ENCODE results near the gene TOP1.

The TOP1 gene

DNA sequence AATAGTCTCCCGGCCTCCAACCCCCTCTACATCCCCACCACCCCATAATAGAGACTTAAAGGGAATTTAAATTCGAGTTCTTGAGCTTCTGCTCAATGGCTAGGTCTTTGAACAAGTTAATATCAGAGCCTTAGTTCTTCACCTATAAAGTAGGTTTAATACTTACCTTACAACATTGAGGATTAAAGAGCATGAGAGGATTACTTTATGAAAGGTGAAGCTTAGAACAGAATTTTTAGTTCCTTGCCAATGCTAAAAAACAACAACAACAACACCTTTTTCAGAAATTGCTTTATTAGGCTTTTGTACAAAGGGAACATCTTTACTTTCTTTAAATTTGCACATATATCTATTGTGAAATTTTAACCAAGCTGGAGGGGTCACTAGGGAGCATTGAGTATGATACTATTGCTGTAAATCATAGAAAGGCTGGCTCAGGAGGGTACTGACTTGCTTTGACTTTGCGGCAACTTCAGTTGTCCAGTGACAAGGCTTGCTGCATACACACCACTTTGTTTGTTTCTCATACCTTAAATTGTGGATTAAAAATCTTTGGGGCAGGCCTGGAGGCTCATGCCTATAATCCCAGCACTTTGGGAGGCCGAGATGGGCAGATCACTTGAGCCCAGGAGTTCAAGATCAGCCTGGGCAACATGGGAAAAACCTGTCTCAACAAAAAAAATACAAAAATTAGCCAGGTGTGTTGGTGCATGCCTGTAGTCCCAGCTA is 9.7 kb downstream of the TOP1 start:
- no peak for DNase-seq

DNA sequence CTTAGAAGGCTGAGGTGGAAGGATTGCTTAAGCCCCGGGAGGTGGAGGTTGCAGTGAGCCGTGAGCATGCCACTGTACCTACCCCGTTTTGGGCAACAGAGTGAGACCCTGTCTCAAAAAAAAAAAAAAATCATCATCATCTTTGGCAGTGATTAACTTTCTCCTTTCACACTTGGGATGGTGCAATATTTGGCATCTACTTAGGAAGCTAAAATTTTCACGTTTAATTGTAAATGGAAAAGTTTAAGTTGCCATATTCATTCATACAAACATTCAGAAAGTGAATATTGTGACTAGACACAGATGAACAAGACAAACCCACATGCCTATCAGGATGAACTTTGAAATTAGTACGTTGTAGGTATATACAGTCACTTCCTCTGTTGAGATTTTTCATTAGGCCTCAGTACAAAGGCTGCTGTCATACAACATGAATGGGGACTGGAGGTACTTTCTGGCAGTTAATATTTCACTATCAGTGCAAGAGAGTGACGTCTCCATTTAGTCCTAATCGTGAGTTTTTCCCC is 10.3 kb downstream of the TOP1 start:
- DNase-seq, result no peak

DNA sequence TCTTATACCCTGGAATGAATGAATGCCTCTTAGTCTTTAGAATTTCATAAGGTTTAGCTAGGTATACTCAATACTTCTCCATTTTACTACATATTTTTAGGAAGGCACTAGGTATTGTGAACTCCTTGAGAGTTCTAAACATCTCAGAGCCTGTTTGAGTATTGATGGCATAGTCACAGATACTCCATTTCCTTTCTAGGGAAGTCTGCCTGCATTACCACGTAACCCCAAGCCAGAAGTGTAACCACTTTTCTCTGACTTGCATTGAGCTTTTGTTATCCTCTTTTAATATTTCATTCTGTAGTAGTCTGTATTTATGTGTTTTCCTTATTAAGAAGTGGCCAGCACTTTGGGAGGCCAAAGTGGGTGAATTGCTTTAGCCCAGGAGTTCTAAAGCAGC is 12.2 kb downstream of the TOP1 start:
- DNase-seq, result no peak

DNA sequence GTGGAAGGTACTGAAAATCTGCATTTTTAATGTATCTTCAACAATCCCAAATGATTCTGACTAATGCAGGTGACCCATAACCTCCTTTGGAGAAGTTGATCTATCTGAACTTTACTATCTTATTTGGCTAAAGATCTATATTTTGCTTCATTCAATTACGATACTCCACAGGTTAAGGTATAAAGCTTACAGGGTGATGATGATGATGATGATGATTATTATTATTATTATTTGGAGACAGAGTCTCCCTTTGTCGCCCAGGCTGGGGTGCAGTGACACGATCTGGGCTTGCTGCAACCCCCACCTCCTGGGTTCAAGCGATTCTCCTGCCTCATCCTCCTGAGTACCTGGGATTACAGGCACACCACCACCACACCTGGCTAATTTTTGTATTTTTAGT is 13.1 kb downstream of the TOP1 start:
- DNase-seq, result no peak

DNA sequence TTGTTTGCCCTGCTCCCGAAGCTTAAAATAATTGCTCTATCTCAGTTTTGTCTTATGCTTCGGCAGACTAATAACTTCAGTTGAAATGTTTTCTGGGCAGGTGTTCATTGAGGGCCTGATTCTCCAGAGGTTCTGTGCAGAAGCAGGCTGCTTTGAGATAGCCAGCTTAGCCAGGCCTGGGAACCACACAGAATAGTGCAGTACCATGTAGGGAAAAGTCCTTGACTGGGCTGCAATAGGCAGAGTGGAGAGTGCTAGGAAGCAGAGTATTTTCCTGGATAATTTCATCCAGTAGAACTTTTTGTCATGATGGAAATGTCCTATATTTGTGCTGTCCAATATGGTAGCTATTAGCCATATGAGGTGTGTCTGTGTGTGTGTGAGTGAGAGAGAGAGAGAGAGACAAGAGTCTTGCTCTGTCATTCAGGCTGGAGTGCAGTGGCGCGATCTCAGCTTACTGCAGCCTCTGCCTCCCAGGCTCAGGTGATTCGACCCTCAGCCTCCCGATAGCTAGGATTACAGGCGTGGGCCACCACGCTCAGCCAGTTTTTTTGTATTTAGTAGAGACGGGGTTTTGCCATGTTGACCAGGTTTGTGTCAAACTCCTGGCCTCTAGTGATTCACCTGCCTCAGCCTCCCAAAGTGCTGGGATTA is 15.9 kb downstream of the TOP1 start:
- no peak for DNase-seq

DNA sequence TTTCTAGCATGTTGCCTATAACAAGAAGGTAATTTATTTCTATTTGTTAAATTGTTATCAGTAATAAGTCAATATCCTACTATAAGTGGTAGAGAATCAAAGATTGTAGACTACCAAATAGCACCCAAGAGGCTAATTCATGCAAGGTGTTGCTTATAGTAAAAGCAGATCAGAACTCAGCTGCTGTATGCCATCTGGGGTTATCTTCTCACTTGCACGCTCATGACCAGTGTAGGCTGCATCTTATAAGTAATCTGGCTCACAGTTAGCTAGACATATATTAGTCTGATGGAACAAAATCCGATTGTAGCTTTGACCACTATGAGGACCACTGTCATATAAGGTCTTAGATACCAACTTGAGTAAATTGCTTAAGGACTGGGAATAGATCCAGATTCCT is 17.0 kb downstream of the TOP1 start:
- DNase-seq, result no peak

DNA sequence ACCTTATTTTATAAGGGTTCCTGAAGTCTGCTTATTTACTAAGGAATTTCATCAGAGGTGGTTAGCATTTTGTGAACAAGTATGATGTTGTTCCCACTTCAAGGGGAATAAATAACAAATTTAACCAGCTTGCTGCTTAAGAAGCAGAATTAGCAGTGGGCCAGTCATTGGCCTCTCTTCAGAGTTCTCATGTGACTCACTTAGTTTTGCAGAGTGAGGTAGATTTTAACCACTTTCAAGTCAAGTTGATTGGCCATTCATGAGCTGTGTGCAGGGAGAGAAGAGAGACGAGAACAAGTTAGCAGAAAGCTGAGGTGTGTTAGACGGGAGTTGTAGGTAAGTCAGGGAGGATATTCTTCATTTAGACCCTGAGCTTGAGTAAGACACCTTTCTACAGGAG is 18.1 kb downstream of the TOP1 start:
- no peak for DNase-seq

DNA sequence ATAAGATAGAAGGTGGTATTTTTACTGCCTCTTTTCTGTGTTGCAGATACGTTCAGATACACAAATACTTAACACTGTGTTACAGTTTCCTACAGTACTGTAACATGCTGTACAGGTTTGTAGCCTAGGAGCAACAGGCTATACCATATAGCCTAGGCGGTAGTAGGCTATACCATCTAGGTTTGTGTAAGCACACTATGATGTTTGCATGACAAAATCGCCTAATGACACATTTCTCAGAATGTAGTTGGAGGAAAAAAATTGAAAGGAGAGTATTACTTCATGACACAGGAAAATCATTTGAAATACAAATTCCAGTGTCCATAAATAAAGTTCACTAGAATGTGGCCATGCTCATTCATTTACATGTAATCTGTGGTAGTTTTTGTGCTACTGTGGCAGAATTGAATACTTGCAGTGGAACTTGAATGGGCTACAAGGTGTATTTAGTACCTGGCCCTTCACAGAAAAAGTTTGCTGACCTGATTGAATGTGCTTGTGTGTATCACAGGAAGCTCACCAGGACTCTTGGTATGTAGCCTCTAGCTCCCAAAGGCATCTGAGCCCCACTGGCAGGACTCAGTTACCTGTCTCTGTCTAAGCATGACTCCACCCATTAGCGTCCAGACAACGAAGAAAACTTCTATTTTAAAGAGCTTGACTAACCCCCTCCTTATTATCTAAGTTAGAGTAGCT is 18.8 kb downstream of the TOP1 start:
- no peak for DNase-seq

DNA sequence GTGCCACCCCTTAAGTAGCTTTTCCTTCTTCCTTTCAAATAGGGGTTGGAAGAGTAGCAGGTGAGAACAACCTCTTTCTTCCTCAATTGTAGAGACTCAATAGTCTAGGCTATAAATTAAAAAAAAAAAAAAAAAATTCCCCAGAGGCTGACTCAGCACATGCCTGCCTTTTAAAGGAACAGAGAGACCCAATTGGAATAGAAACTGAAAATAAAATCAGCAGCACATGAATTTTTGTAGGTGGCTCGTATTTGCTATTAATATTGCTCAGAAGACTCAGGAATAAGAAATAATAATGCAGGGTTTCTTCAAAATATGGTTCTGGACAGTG is 19.3 kb downstream of the TOP1 start:
- DNase-seq, result no peak

DNA sequence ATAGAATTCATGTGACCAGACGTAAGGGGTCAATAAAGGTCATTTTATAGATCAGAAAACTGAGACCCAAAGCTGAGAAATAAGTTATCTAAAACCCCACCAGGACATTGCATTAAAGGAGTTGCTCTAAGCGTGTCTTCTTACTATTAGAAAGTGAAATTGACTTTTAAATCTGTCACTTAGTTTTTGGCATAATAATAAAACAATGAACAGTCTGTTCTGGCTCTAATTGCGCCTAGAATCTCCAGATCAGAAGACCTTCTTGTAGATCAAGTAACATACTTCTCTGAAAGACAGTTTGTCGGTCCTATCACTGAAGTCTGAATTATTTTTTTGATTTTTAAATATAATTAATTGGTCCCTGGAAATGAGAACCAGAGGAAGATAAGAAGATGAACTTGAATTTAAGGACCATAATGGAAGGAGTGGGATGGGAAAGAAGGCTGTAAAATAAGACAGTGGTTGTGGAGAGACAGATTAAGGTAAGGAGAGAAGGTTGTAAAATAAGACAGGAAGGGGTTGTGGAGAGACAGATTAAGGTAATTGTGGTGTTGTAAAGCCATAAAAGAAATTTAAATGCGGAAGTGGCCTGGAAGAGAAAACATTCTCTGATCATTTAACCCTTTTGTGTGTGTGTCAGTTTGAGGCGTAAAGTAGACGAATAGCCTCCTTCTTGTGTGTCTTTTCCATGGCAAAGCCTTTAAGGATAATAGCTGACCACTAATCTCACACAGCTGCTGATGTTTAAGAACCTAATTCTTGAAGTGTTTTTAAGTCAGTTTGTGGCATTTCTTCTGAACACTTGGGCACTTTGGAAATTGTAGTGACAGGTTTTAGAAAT is 20.1 kb downstream of the TOP1 start:
- no peak for DNase-seq

DNA sequence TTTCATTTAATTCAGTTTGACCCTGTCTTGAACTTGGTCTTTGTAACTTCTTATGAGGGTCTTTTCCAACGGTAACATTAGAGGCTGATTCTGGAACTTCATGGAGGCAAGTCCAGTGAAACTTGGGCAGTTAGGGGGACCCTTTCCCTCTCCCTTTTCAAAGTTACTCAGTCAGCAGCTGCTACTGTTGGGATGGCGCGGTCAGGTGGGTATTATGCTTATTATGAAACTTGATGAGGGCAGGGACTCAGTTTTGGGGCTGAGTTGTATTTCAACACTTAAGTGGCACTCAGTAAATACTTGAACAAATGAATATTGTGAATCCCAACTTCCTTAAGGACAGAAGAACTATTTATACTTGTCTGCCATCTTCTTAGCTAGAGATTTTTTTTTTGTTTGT is 20.8 kb downstream of the TOP1 start:
- no peak for DNase-seq

DNA sequence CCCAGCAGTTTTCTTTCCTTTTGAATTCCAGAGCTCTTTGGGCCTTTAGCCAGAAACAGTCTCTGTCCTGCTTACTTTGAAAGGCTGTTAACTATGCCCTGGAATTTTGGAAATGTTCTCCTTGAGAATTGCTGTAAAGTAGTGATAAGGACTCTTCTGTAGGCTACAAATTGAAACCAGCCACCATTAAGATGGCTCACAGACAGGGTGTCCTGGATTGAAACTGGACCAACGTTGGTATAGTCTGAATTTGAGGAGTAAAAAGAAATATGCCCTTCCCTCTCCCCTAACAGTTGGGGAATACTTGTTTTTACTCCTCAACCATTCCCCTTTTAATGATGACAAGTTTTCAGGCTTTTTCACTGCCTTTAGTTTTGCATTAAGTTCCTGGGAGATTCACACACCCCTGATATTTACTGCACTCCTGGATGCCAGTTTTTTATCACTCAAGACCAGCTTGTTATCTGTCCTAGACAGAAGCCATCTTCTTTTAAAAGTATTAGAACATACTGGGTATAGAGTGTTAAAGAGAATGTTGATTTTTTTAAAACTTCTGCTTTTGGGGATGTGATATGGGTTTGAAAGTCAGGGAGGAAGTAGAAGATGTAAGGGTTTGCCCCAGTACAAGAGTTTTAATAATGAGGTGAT is 21.9 kb downstream of the TOP1 start:
- DNase-seq, result no peak

DNA sequence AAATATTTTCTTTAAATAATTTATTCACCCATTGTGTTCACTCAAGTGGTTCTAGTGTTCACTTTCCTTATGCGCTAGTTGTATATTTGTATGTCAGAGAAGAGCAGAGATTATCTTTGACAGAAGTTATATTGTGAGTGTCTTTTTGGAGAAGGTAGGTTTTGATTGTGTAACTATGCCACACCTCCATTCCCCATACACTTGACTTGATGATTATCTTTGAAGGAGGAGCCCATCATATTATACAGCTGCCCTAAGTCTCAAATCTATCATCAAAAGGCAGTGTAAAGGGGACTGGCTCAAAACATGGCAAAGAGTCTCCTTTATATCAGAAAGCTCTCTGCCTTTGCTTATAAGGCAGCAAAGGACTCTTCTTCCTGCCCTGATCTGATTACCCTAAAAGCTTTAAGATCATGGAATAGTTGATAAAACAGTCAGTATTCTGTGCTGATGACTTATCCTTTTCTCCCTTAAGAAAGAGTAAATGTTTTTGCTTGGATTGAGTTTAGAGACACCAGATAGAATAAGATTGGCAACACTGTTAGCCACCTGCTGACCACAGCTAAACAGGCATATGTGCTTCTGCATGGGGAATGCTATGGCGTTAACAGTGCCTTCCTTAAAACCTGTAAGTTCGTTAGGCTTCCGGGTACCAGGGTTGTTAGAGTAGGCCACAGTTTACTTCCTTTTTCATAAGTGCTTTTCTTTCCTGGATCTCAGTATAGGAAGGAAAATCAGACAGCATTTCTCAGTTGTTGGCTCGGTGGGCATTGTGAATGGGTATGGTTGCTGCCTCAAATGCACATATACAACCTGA is 22.6 kb downstream of the TOP1 start:
- no peak for DNase-seq

DNA sequence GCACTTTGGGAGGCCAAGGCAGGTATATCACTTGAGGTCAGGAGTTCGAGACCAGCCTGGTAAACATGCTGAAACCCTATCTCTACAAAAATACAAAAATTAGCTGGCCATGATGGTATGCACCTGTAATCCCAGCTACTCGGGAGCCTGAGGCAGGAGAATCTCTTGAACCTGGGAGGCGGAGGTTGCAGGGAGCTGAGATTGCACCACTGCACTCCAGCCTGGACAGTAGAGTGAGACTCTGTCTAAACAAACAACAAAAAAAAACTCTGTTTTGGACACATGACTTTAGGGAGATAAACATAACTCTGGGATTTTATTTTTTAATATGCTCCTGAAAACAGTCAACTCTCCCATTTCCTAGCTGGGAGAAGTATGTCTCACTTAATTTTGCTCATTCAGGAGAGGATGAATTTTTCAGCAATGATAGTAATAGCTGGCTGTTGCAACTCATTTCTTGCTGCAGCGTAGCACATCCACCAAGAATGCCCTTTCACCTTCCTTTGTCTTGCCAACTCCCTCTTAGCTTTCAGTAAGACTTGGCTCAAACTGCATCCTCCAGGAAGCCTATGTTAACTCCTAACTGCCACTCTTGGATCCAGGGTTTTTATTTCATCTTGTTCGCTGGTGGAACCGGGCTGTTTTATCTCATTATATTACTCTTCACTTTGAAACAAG is 24.3 kb downstream of the TOP1 start:
- DNase-seq, result no peak

DNA sequence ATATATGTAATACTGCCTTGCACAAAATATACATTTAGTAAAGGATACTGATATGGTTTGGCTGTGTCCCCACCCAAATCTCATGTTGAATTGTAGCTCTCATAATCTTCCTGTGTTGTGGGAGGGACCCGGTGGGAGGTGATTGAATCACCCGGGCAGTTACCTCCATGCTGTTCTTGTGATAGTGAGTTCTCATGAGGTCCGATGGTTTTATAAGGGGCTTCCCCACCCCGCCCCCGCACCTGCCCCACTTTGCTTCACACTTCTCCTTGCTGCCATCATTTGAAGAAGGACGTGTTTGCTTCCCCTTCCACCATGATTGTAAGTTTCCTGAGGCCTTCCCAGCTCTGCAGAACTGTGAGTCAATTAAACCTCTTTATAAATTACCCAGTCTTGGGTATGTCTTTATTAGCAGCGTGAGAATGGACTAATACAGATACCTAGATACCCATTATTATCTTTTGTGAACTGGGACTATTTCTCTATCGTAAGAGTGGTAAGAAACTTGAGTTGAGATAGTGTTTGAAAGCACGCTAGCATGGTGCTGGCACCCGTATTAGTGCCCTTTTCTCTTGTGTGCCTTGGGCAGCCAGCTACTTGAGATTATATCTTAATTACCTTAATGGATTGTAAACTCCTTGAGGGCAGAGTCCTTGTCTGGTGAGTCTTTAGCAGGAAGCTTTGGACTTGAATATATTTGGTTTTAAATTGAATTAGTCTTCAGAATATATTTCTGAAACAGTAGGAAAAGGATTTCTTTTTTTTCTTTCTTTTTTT is 25.6 kb downstream of the TOP1 start:
- DNase-seq, result no peak

DNA sequence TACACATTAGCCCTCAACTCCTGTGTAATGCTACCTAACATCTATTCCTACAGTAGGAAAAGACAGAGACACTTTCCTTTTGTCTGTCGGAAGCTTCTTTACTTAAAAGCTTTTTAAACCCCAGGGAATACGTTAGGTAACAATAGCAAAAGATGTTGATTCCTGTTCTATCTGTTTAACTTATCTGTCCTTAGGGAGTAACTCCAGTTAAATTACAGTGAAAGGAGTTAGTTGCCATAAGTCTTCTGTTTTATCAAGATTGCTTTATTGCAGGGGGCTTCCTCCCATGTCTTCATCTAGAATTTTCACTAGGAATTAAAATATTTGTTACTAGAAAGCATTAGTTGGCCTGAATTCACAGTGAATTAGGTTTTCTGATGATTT is 26.2 kb downstream of the TOP1 start:
- DNase-seq, result no peak

DNA sequence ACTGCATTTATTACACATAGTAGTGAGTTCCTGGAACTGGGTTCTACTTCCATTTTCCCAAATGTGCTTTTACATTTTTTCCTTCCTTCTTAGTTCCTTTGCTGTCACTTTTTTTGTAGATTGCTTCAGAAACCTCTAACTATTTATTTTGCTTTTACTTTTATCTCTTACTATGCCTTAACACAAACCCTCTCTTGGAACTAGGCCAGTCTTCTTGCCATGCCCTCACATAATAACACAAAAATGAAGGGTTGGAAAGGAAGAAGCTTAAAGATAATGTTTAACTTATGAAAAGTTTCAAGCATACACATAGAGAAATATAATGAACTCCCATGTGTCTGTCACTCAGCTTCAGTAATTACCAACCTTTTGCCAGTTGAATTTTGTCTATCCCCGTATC is 27.1 kb downstream of the TOP1 start:
- DNase-seq, result no peak

DNA sequence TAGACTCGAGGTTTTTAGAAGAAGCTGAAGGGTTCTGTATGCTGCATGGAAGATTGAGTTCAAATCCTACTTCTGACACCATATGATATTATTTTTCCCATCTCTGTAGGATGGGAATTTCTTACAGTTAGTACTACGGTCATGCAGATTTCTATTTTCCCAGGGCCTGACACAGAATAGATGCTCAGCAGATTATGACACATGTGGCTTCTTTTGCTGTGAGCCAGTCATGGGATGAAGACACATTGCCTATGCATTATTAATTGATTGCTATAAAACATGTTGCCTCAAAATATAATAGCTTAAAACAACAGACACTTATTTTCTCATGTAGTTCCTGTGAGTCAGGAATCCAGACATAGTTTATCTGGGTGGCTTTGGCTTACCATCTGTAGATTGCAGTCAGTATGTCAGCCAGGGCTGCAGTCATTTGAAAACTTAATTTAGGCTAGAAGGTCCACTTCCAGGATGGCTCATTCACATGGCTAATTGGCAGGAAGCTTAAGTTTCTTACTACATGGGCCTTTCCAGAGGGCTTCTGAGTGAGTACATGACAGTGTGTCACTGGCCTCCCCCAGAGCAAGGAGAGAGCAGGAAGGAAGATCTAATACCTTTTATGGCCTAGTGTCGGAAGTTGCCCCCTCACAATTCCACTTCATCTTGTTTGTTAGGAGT is 29.5 kb downstream of the TOP1 start:
- no peak for DNase-seq

DNA sequence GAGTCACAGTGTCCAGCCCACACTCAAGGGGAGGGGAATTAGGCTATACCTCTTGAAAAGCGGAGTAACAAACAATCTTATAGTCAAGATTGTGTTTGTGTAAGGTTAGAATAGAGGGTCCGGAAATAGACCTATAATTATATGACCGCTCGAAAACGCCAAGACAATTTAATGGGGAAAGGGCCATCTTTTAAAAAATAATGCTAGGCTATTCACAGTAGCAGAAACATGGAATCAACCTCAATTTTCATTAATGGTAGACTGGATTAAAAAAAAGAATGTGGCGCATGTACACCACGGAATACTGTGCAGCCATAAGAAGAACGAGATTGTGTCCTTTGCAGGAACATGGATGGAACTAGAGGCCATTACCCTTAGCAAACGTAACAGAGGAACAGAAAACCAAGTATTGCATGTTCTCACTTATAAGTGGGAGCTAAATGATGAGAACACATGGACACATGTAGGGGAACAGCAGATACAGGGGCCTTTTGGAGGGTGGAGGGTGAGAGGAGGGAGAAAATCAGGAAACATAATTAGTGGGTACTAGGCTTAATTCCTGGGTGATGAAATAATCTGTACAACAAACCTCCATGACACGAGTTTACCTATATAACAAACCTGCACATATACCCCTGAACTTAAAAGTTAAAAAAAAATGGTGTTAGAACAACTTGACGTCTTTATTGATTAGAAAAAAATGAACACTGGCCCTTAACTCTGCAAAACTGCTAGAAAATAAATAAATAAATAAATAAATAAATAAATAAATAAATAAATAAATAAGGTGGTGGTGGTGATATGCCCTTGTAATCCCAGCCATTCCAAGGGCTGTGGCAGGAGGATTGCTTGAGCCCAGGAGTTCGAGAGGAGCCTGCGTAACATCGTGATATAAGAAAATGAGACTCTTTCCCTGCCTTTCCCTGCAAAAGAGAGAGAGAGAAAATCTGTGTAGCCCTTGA is 30.3 kb downstream of the TOP1 start:
- no peak for DNase-seq
